Neural cell (in vitro differentiated cells): ENCODE data around the gene HSDL2. TPM values are rescaled to one million over a fixed set of nuclear protein-coding genes. Genes with fewer than 3 reads are reported as not detected.

Experiments used
- H2AFZ ChIP-seq: fragments of 200-600, 300-800 bp; sonication (generic), shearing (Covaris generic); 2 replicates; pipeline ENCODE4 v1.6.0; 2014; ENCODE audit warnings: low read depth, mild to moderate bottlenecking, antibody characterized with exemption, low read length, moderate library complexity
- H3F3A ChIP-seq: fragments of 200-600 bp; shearing (Covaris generic); 2 replicates; pipeline ENCODE4 v1.6.1; 2016; ENCODE audit warnings: mild to moderate bottlenecking, moderate library complexity, mixed read lengths, antibody characterized with exemption, low read length; ENCODE audit not compliant: insufficient read depth, poor library complexity, severe bottlenecking
- H3K27ac ChIP-seq: fragments of 200-600, 300-800 bp; sonication (generic), shearing (Covaris generic); 2 replicates; pipeline ENCODE4 v1.5.1; 2014; ENCODE audit warnings: mild to moderate bottlenecking, low read length, moderate library complexity
- H3K27me3 ChIP-seq: fragments of 300-800, 200-600 bp; sonication (generic), shearing (Covaris generic); 2 replicates; pipeline ENCODE4 v1.6.0; 2014; ENCODE audit warnings: mild to moderate bottlenecking, low read depth, low read length, moderate library complexity; ENCODE audit not compliant: insufficient read depth
- H3K36me3 ChIP-seq: fragments of 300-800, 200-600 bp; sonication (generic), shearing (Covaris generic); 2 replicates; pipeline ENCODE4 v1.5.1; 2014; ENCODE audit warnings: mild to moderate bottlenecking, antibody characterized with exemption, low read length, moderate library complexity; ENCODE audit not compliant: insufficient read depth
- H3K4me2 ChIP-seq: fragments of 300-800, 200-600 bp; sonication (generic), shearing (Covaris generic); 2 replicates; pipeline ENCODE4 v1.6.0; 2014; ENCODE audit warnings: mild to moderate bottlenecking, low read length
- H3K4me3 ChIP-seq: fragments of 300-800, 200-600 bp; sonication (generic), shearing (Covaris generic); 2 replicates; pipeline ENCODE4 v1.5.1; 2014; ENCODE audit warnings: mild to moderate bottlenecking, low read length, moderate library complexity
- H3K79me2 ChIP-seq: fragments of 200-600 bp; shearing (Covaris generic); replicated peaks from 2 replicates; pipeline ENCODE4 v1.6.0; 2014; ENCODE audit warnings: mild to moderate bottlenecking, low read length, moderate library complexity; ENCODE audit not compliant: insufficient read depth
- H3K9ac ChIP-seq: fragments of 300-800, 200-600 bp; sonication (generic), shearing (Covaris generic); 2 replicates; pipeline ENCODE4 v1.6.1; 2016; ENCODE audit warnings: mild to moderate bottlenecking, low read length, mixed read lengths
- H3K9me2 ChIP-seq: fragments of 200-600 bp; shearing (Covaris generic); 2 replicates; pipeline ENCODE4 v1.6.1; 2016; ENCODE audit warnings: mild to moderate bottlenecking, low read length, mixed read lengths; ENCODE audit not compliant: insufficient read depth
- H3K9me3 ChIP-seq: fragments of 200-600, 300-800 bp; sonication (generic), shearing (Covaris generic); 2 replicates; pipeline ENCODE4 v1.6.1; 2016; ENCODE audit warnings: mild to moderate bottlenecking, mixed run types, low read length, moderate library complexity, mixed read lengths
- H4K20me1 ChIP-seq: fragments of 200-600 bp; shearing (Covaris generic); 2 replicates; pipeline ENCODE4 v1.6.1; 2016; ENCODE audit warnings: mild to moderate bottlenecking, mixed run types; ENCODE audit not compliant: insufficient read depth
- CTCF ChIP-seq: fragments of 450-650 bp; IDR thresholded peaks from 2 replicates; pipeline ENCODE4 v1.5.1; 2014; ENCODE audit warnings: antibody characterized with exemption, mild to moderate bottlenecking, moderate library complexity; ENCODE audit not compliant: poor library complexity, severe bottlenecking
- EP300 ChIP-seq: fragments of 450-650 bp; conservative IDR thresholded peaks from 2 replicates; pipeline ENCODE4 v1.6.1; 2014; ENCODE audit warnings: antibody characterized with exemption, mild to moderate bottlenecking, moderate library complexity; ENCODE audit not compliant: poor library complexity, severe bottlenecking
- EZH2 ChIP-seq: fragments of 200-600, 300-800 bp; shearing (Covaris generic), sonication (generic); IDR thresholded peaks from 2 replicates; pipeline ENCODE4 v1.6.1; 2014; ENCODE audit warnings: antibody characterized with exemption, low read length, borderline replicate concordance, mild to moderate bottlenecking; ENCODE audit not compliant: insufficient read depth, poor library complexity, severe bottlenecking
- MXI1 ChIP-seq: fragments of 450-650 bp; conservative IDR thresholded peaks from 2 replicates; pipeline ENCODE4 v1.6.1; 2014; ENCODE audit warnings: antibody characterized with exemption, mild to moderate bottlenecking; ENCODE audit not compliant: poor library complexity, severe bottlenecking
- POLR2AphosphoS5 ChIP-seq: IDR thresholded peaks from 2 replicates; pipeline ENCODE4 v1.6.1; 2012
- RAD21 ChIP-seq: fragments of 450-650 bp; conservative IDR thresholded peaks from 2 replicates; pipeline ENCODE4 v1.6.1; 2014; ENCODE audit warnings: antibody characterized with exemption, mild to moderate bottlenecking, moderate library complexity
- REST ChIP-seq: IDR thresholded peaks from 2 replicates; pipeline ENCODE4 v1.6.1; 2012; ENCODE audit warnings: borderline replicate concordance
- SMC3 ChIP-seq: fragments of 450-650 bp; conservative IDR thresholded peaks from 2 replicates; pipeline ENCODE4 v1.6.1; 2014; ENCODE audit warnings: antibody characterized with exemption, mild to moderate bottlenecking, moderate library complexity; ENCODE audit not compliant: poor library complexity
- TAF1 ChIP-seq: IDR thresholded peaks from 2 replicates; pipeline ENCODE4 v1.6.1; 2012; ENCODE audit warnings: low read depth
- polyA plus RNA-seq: library from polyadenylated mRNA; depleted of rRNA; stranded (reverse); fragments of >200 nt; gene quantifications from 2 replicates; pipeline ENCODE4 v1.2.3, GENCODE V29; 2014

The HSDL2 gene
- polyA plus RNA-seq, 1 donor from 2014 or later, result 9.0 TPM

GRCh38 chr9:112348257-112349007, 31.5 kb upstream of the HSDL2 start:
- H3K9me2 ChIP-seq, result no peaks in the 10 kb centered on the region
- no peak overlapping the region for H3K4me3 ChIP-seq
- no peak overlapping the region for H2AFZ ChIP-seq
- H3K79me2 ChIP-seq, result no peaks in the 10 kb centered on the region
- H3K36me3 ChIP-seq, result no peaks in the 10 kb centered on the region
- H3K9ac ChIP-seq, result no peak overlapping the region
- H4K20me1 ChIP-seq, result no peaks in the 10 kb centered on the region
- H3K9me3 ChIP-seq, result no peaks in the 10 kb centered on the region
- H3F3A ChIP-seq, result no peaks in the 10 kb centered on the region
- no peak overlapping the region for H3K4me2 ChIP-seq
- no peak overlapping the region for H3K27ac ChIP-seq
- H3K27me3 ChIP-seq, result no peaks in the 10 kb centered on the region
- TF ChIP-seq CTCF (no peak), TAF1 (no peak), SMC3 (no peak), EZH2 (no peak), MXI1 (no peak)

DNA sequence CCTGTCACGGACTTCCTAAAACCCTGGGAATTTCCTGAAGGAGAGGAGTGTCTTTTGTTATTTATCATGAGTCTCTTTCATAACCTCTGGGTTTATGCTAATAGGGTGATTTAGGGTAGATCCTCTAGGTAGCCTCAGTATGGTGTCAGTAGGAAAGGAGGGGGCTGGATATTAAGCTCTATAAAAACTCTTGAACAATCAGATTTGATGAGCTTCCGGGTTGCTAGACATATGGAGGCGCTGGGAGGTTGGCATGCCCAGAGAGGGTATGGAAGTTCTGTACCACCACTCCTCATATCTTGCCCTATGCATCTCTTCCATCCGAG, 30.9 kb upstream of the HSDL2 start:
- Histone ChIP-seq H3K9me2 (no peaks in the 10 kb centered on the region), H3K36me3 (no peaks in the 10 kb centered on the region), H3K9ac (no peak overlapping the region), H3K4me2 (no peak overlapping the region), H3F3A (no peaks in the 10 kb centered on the region), H2AFZ (no peak overlapping the region), H3K27me3 (no peaks in the 10 kb centered on the region), H3K27ac (no peak overlapping the region), H3K4me3 (no peak overlapping the region), H3K9me3 (no peaks in the 10 kb centered on the region), H4K20me1 (no peaks in the 10 kb centered on the region), H3K79me2 (no peaks in the 10 kb centered on the region)
- TF ChIP-seq POLR2AphosphoS5, result no peak

GRCh38 chr9:112351184-112351583, 28.7 kb upstream of the HSDL2 start:
- Histone ChIP-seq H2AFZ (no peak overlapping the region), H3K9me3 (no peaks in the 10 kb centered on the region), H3K27ac (no peak overlapping the region), H4K20me1 (no peaks in the 10 kb centered on the region), H3K79me2 (no peaks in the 10 kb centered on the region), H3K4me2 (no peak overlapping the region), H3K9ac (no peak overlapping the region), H3K4me3 (no peak overlapping the region), H3K9me2 (no peaks in the 10 kb centered on the region), H3K27me3 (no peaks in the 10 kb centered on the region), H3F3A (no peaks in the 10 kb centered on the region), H3K36me3 (no peaks in the 10 kb centered on the region)
- TF ChIP-seq EZH2 (no peak), POLR2AphosphoS5 (no peak), REST (no peak), CTCF (no peak), EP300 (no peak), TAF1 (no peak), SMC3 (no peak), RAD21 (no peak), MXI1 (no peak)
